HepG2 (cell line): ENCODE data around the gene MAN2B2. TPM values are rescaled to one million over a fixed set of nuclear protein-coding genes. Genes with fewer than 3 reads are reported as not detected.

Experiments
- ATAC-seq: fragments of 200-7000 bp; cut with Tn5 transposase; 3 replicates; pipeline ENCODE4 v1.9.1; 2020; ENCODE audit warnings: mild to moderate bottlenecking, moderate library complexity
- BruUV-seq: library from RNA; stranded (reverse); fragments of 400-500 nt; replicated peaks from 2 replicates; lab custom pipeline; 2021; lab: Mats Ljungman, UMichigan
- CTCF ChIA-PET: fragments of 300-600 bp; formaldehyde crosslinking; extraction: SDS; loops from one replicate; lab custom pipeline; 2021; ENCODE audit warnings: low total read pairs, inconsistent platforms, low intra/inter-chr PET ratio; lab: Yijun Ruan, JAX
- POLR2A ChIA-PET: fragments of 350-600 bp; sonication (Branson Sonifier 250); formaldehyde crosslinking; loops from one replicate; lab custom pipeline; 2020; ENCODE audit warnings: antibody characterized with exemption, inconsistent platforms; lab: Yijun Ruan, JAX
- DNase-seq: peaks from one replicate; pipeline ENCODE4 v3.0.0-alpha.2; 2015; ENCODE audit warnings: low spot score
- FAIRE-seq: peaks from 3 replicates; lab custom pipeline; 2011; peaks lifted over from hg19 to GRCh38; lab: Jason Lieb, UNC
- H2AFZ ChIP-seq: one replicate; pipeline ENCODE4 v1.6.1; 2011; ENCODE audit warnings: low read length, inconsistent platforms
- H3K27ac ChIP-seq: fragments of 300-600 bp; 3 replicates; pipeline ENCODE4 v1.8.0; 2011; ENCODE audit warnings: mixed run types, mild to moderate bottlenecking, mixed read lengths, low read length, inconsistent platforms; ENCODE audit not compliant: insufficient read depth; ENCODE audit errors: extremely low read length
- H3K27me3 ChIP-seq, 2 experiments: fragments of 200-600 bp in 1 of 2; 2 replicates in 1 of 2; 3 replicates in 1 of 2; pipeline versions ENCODE4 v1.6.0 to v1.8.0; 2011; ENCODE audit warnings: low read length in 2 of 2, mild to moderate bottlenecking in 2 of 2, moderate library complexity in 2 of 2, inconsistent platforms in 1 of 2; ENCODE audit not compliant: insufficient read depth in 2 of 2, control insufficient read depth in 1 of 2
- H3K36me3 ChIP-seq, 2 experiments: fragments of 200-600 bp in 1 of 2; replicated peaks in 1 of 2; 2 replicates in 1 of 2; 3 replicates in 1 of 2; pipeline versions ENCODE4 v1.5.1 to v1.8.0; 2011; ENCODE audit warnings: low read length in 2 of 2, inconsistent platforms in 1 of 2; ENCODE audit not compliant: insufficient read depth in 2 of 2, control insufficient read depth in 1 of 2
- H3K4me1 ChIP-seq: 2 replicates; pipeline ENCODE4 v1.5.1; 2012; ENCODE audit warnings: low read length, inconsistent platforms; ENCODE audit not compliant: insufficient read depth
- H3K4me2 ChIP-seq: 2 replicates; pipeline ENCODE4 v1.6.0; 2011; ENCODE audit warnings: low read depth, low read length, inconsistent platforms
- H3K4me3 ChIP-seq, 3 experiments: fragments of 200-600 bp in 1 of 3; sonication (generic), shearing (Covaris generic) in 1 of 3; replicated peaks in 1 of 3; 2 replicates each; pipeline ENCODE4 v1.5.1; 2011 to 2016; ENCODE audit warnings: low read length in 3 of 3, inconsistent platforms in 2 of 3, low read depth in 2 of 3, mild to moderate bottlenecking in 2 of 3, control low read depth in 1 of 3, mixed read lengths in 1 of 3; ENCODE audit not compliant: insufficient read depth in 1 of 3
- H3K79me2 ChIP-seq: one replicate; pipeline ENCODE4 v1.6.1; 2011; ENCODE audit warnings: low read length, inconsistent platforms; ENCODE audit not compliant: insufficient read depth
- H3K9ac ChIP-seq: 2 replicates; pipeline ENCODE4 v1.6.0; 2011; ENCODE audit warnings: mild to moderate bottlenecking, low read depth, low read length, inconsistent platforms; ENCODE audit not compliant: insufficient read depth
- H3K9me3 ChIP-seq: 2 replicates; pipeline ENCODE4 v1.5.1; 2012; ENCODE audit warnings: mild to moderate bottlenecking, low read length
- H4K20me1 ChIP-seq: 2 replicates; pipeline ENCODE4 v1.6.0; 2011; ENCODE audit warnings: inconsistent platforms, mild to moderate bottlenecking, low read length, moderate library complexity; ENCODE audit not compliant: insufficient read depth
- ARNT2 ChIP-seq: sonication (generic); formaldehyde crosslinking; IDR thresholded peaks from 2 replicates; pipeline ENCODE4 v1.8.0; 2022; ENCODE audit warnings: mild to moderate bottlenecking, low read depth, missing genetic modification reagents, moderate library complexity
- BHLHE40 ChIP-seq: IDR thresholded peaks from 2 replicates; pipeline ENCODE4 v1.6.1; 2011; ENCODE audit warnings: low read length, improper control_type of control experiment
- GABPA ChIP-seq, 2 experiments: IDR thresholded peaks; 2 replicates each; pipeline ENCODE4 v1.6.1; 2011 to 2016; ENCODE audit warnings: low read depth in 2 of 2, low read length in 1 of 2, missing biosample characterization in 1 of 2, missing genetic modification characterization in 1 of 2
- GATAD1 ChIP-seq: IDR thresholded peaks from 2 replicates; pipeline ENCODE4 v1.6.1; 2016; ENCODE audit warnings: missing genetic modification reagents, missing compliant biosample characterization
- JARID2 ChIP-seq: sonication (generic); formaldehyde crosslinking; IDR thresholded peaks from 2 replicates; pipeline ENCODE4 v1.8.1; 2023; ENCODE audit warnings: missing genetic modification reagents, inconsistent platforms; ENCODE audit not compliant: insufficient replicate concordance
- MAFK ChIP-seq, 2 experiments: IDR thresholded peaks in 1 of 2; conservative IDR thresholded peaks in 1 of 2; 2 replicates each; pipeline ENCODE4 v1.6.1; 2011; ENCODE audit warnings: improper control_type of control experiment in 2 of 2, low read length in 2 of 2
- NCOR1 ChIP-seq: fragments of 200-600 bp; sonication (generic); IDR thresholded peaks from 2 replicates; pipeline ENCODE4 v1.7.0; 2017; ENCODE audit warnings: antibody characterized with exemption, low read length, borderline replicate concordance
- PATZ1 ChIP-seq: sonication (generic); formaldehyde crosslinking; IDR thresholded peaks from 2 replicates; pipeline ENCODE4 v1.4.0; 2020; ENCODE audit warnings: missing genetic modification reagents
- RFXANK ChIP-seq: IDR thresholded peaks from 2 replicates; pipeline ENCODE4 v1.6.1; 2016
- SP2 ChIP-seq: sonication (generic); formaldehyde crosslinking; IDR thresholded peaks from 2 replicates; pipeline ENCODE4 v1.5.1; 2020; ENCODE audit warnings: mild to moderate bottlenecking, missing genetic modification reagents
- TOPORS ChIP-seq: sonication (generic); formaldehyde crosslinking; IDR thresholded peaks from 2 replicates; pipeline ENCODE4 v1.8.0; 2023; ENCODE audit warnings: mild to moderate bottlenecking, missing genetic modification reagents
- YY1 ChIP-seq: IDR thresholded peaks from 2 replicates; pipeline ENCODE4 v1.6.1; 2011; ENCODE audit warnings: low read length, low read depth, moderate library complexity, mild to moderate bottlenecking; ENCODE audit not compliant: insufficient read depth, insufficient replicate concordance
- ZFP36L2 ChIP-seq: sonication (generic); formaldehyde crosslinking; IDR thresholded peaks from 2 replicates; pipeline ENCODE4 v1.4.0; 2020; ENCODE audit warnings: missing genetic modification reagents
- ZKSCAN1 ChIP-seq: fragments of 150-350 bp; IDR thresholded peaks from 2 replicates; pipeline ENCODE4 v1.6.1; 2014; ENCODE audit warnings: low read length
- ZNF235 ChIP-seq: sonication (generic); formaldehyde crosslinking; IDR thresholded peaks from 2 replicates; pipeline ENCODE4 v1.8.1; 2023; ENCODE audit warnings: mild to moderate bottlenecking, missing genetic modification reagents, borderline replicate concordance
- ZNF264 ChIP-seq: sonication (generic); formaldehyde crosslinking; IDR thresholded peaks from 2 replicates; pipeline ENCODE4 v1.4.0; 2020; ENCODE audit warnings: missing genetic modification reagents
- ZNF33B ChIP-seq: sonication (generic); formaldehyde crosslinking; IDR thresholded peaks from 2 replicates; pipeline ENCODE4 v1.5.1; 2020; ENCODE audit warnings: mild to moderate bottlenecking, missing genetic modification reagents
- ZNF7 ChIP-seq: IDR thresholded peaks from 2 replicates; pipeline ENCODE4 v1.6.1; 2016; ENCODE audit warnings: missing biosample characterization, missing genetic modification reagents
- WGBS: methylation state at CpG from one replicate; pipeline ENCODE4 v1.1.6; 2017; ENCODE audit warnings: low lambda C conversion rate; 5-methylcytosine and 5-hydroxymethylcytosine counted together
- in situ Hi-C: cut with HindIII; loops from 2 replicates; pipeline ENCODE4 v1.10.0; 2017; ENCODE audit warnings: low pct_unique_long_range_greater_than_20kb; ENCODE audit not compliant: extremely low pct_ligation_motif_present
- intact Hi-C: fragments of 100-400 bp; cut with micrococcal nuclease; formaldehyde crosslinking; loops from one replicate; pipeline ENCODE4 v1.10.0; 2022; ENCODE audit not compliant: unreplicated experiment
- polyA plus RNA-seq, 8 experiments: library from polyadenylated mRNA; depleted of rRNA in 3 of 8; stranded (reverse) in 7 of 8; unstranded in 1 of 8; fragments of >200 nt; fragmentation: Illumina TruSeq in 4 of 8; extraction: Trizol in 4 of 8; gene quantifications; 2 replicates each; pipeline versions ENCODE4 v1.2.1 to v1.2.3, GENCODE V29; 2011 to 2016; ENCODE audit warnings: low read depth in 4 of 8, missing spikeins in 1 of 8, mixed read lengths in 1 of 8; ENCODE audit not compliant: insufficient read depth in 1 of 8
- total RNA-seq, 5 experiments: library from RNA; depleted of rRNA; stranded (reverse); fragments of >200 nt; fragmentation: Illumina TruSeq; extraction: Trizol; gene quantifications; 2 replicates each; pipeline ENCODE4 v1.2.3, GENCODE V29; 2016; ENCODE audit warnings: low read depth in 1 of 5

The MAN2B2 gene
- total and polyA plus RNA-seq, 2 of the 13 experiments (the other 11 are each of a cell fraction or from before 2014, with no cell fraction given) = 4.8 to 5.4 TPM

DNA sequence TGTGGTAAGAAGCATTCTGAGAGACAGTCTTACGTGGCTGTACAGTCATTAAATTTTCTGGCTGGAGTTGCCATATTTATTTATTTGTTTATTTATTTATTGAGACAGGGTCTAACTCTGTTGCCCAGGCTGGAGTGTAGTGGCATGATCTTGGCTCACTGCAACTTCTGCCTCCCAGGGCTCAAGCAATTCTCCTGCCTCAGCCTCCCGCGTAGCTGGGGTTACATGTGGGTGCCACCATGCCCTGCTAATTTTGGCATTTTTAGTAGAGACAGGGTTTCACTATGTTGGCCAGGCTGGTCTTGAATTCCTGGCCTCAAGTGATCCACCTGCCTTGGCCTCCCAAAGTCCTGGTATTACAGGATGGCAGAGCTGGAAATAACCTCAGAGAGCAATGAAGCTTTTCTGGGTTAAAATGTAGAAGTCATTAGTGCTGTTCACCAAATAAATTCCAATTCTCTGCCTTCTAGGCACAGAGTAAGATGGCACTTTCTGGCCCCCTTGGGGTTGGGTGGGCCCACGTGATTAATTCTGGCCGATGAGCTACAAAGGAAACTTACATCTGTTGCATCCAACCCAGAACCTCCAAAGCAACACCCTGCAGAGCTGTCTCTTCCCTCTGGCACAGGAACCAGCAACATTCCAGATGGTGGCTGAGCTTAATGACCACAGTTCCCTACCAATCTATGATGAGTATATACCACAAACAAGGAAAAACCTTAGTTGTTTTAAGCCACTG is 70.0 kb downstream of the MAN2B2 start:
- DNase-seq (no peak), ATAC-seq (no peak)
- Histone ChIP-seq H3K9ac (no peak overlapping the region), H2AFZ (no peak overlapping the region), H3K4me1 (peaks cover 36% of the 10 kb centered on the region), H3K9me3 (no peaks in the 10 kb centered on the region), H4K20me1 (peaks cover 13% of the 10 kb centered on the region), H3K4me3 (no peak overlapping the region)
- no TSS peak for BruUV-seq
- ChIA-PET CTCF (no interaction called here), POLR2A (interaction anchor here (0.6 to 1.8 kb wide), 3 partner anchors 11 to 895 kb away, joined by 3 to 7 read pairs (median 3); a partner anchor contains a TSS)
- WGBS = 67% methylated on average over 5 of the region's 5 CpGs
- in situ Hi-C loops = no loop called here
- TF ChIP-seq YY1 = no peak
- no peak for TF ChIP-seq ZNF235 (CRISPR knock-in tag)
- no peak for TF ChIP-seq ARNT2 (CRISPR knock-in tag)
- TF ChIP-seq ZNF7 (CRISPR knock-in tag) = no peak
- no peak for TF ChIP-seq NCOR1
- no peak for TF ChIP-seq RFXANK (CRISPR knock-in tag)
- no peak for TF ChIP-seq GABPA (IDR thresholded peaks at IDR 0.05; ENCODE audit: low read depth, low read length)
- TF ChIP-seq GABPA (CRISPR knock-in tag; IDR thresholded peaks at IDR 0.05; ENCODE audit: low read depth) = no peak
- TF ChIP-seq, all 625 proteins: peak for 0
- H3K36me3 ChIP-seq = peaks cover 0 to 17% of the 10 kb centered on the region in 2 experiments; a peak in 2 of 5 replicates
- H3K27me3 ChIP-seq = no peaks in the 10 kb centered on the region; a peak in 1 of 5 replicates
- intact Hi-C loops = loop anchor here (5.0 kb wide), 1 partner anchor 42 kb away; no protein-coding TSS in a partner anchor
- peaks cover 33% of the 10 kb centered on the region for H3K79me2 ChIP-seq
- FAIRE-seq = no peak
- H3K4me2 ChIP-seq = no peak overlapping the region
- H3K27ac ChIP-seq = no peak overlapping the region

DNA sequence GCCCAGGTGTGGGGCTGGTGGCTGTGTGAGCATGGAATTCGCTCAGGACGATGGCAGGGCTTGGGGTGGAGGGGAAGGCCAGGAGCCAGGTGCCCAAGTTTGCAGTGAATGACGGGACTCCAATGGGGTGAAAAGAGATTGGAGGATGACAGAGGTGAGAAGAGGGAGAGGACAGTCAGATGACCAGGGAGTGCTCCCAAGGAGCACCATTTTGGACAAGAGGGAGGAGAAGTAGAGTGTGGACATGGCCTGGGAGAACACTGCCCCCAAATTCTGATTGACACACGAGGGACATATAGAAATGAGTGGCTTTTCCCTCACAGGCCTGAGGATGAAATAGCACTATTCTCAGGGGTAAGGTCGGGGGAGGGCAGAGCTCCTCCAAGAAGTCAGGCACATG is 72.2 kb downstream of the MAN2B2 start:
- Histone ChIP-seq H2AFZ (no peak overlapping the region), H3K79me2 (peaks cover 17% of the 10 kb centered on the region), H3K4me3 (no peak overlapping the region), H3K36me3 (peaks cover 0 to 13% of the 10 kb centered on the region in 2 experiments; a peak in 2 of 5 replicates), H3K27me3 (no peaks in the 10 kb centered on the region), H3K9ac (no peak overlapping the region), H3K27ac (no peak overlapping the region), H3K4me2 (no peak overlapping the region), H3K9me3 (no peaks in the 10 kb centered on the region), H3K4me1 (peaks cover 29% of the 10 kb centered on the region), H4K20me1 (peaks cover 3% of the 10 kb centered on the region)
- ChIA-PET CTCF (no interaction called here), POLR2A (interaction anchor here (1.0 kb wide), 3 partner anchors 14 to 42 kb away, joined by 3 to 7 read pairs (median 4); a partner anchor contains a TSS)
- no peak for FAIRE-seq
- no peak for ATAC-seq
- in situ Hi-C loops = no loop called here
- no TSS peak for BruUV-seq
- intact Hi-C loops = no loop called here
- no peak for DNase-seq
- no peak for TF ChIP-seq SP2 (CRISPR knock-in tag)
- TF ChIP-seq ZKSCAN1 = no peak
- TF ChIP-seq BHLHE40 = no peak
- TF ChIP-seq GATAD1 (CRISPR knock-in tag) = no peak
- TF ChIP-seq ZNF264 (CRISPR knock-in tag) = no peak
- TF ChIP-seq ZNF33B (CRISPR knock-in tag) = no peak
- TF ChIP-seq ZFP36L2 (CRISPR knock-in tag) = no peak
- no peak for TF ChIP-seq PATZ1 (CRISPR knock-in tag)
- no peak for TF ChIP-seq TOPORS (CRISPR knock-in tag)
- no peak for TF ChIP-seq MAFK (conservative IDR thresholded peaks at IDR 0.05 in 1 of 2, IDR thresholded peaks at IDR 0.05 in 1 of 2; ENCODE audit: low read length in 2 of 2)
- TF ChIP-seq JARID2 = no peak
- 19% methylated on average over 5 of the region's 5 CpGs for WGBS
